Measurements from ENCODE around the gene CAND2.

- TF ChIP-seq, protein P1, sequence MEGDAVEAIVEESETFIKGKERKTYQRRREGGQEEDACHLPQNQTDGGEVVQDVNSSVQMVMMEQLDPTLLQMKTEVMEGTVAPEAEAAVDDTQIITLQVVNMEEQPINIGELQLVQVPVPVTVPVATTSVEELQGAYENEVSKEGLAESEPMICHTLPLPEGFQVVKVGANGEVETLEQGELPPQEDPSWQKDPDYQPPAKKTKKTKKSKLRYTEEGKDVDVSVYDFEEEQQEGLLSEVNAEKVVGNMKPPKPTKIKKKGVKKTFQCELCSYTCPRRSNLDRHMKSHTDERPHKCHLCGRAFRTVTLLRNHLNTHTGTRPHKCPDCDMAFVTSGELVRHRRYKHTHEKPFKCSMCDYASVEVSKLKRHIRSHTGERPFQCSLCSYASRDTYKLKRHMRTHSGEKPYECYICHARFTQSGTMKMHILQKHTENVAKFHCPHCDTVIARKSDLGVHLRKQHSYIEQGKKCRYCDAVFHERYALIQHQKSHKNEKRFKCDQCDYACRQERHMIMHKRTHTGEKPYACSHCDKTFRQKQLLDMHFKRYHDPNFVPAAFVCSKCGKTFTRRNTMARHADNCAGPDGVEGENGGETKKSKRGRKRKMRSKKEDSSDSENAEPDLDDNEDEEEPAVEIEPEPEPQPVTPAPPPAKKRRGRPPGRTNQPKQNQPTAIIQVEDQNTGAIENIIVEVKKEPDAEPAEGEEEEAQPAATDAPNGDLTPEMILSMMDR (IDR thresholded peaks at IDR 0.05; ENCODE audit: insufficient read depth, low read length) = no peak
- TF ChIP-seq GABPA (IDR thresholded peaks at IDR 0.05; ENCODE audit: low read depth) = no peak
- no peak for TF ChIP-seq POLR2AphosphoS5 (IDR thresholded peaks at IDR 0.05; ENCODE audit: low read depth)
- TF ChIP-seq REST (IDR thresholded peaks at IDR 0.05; ENCODE audit: insufficient replicate concordance, low read depth) = no peak
- TF ChIP-seq SPI1 (IDR thresholded peaks at IDR 0.05; ENCODE audit: borderline replicate concordance, low read depth) = no peak
Observed at GRCh38 chr3:12764171-12764776, 32.2 kb upstream of the CAND2 start.

Data from HL-60 (cell line).